ENCODE measurements around the gene SVBP.
A peak's percentile ranks its signal among the peaks of the same experiment; 100 is the strongest.

- TF ChIP-seq POLR2A (IDR thresholded peaks at IDR 0.05; ENCODE audit: low read depth, low read length) (peak; percentile 89), CTCF (IDR thresholded peaks at IDR 0.05; ENCODE audit: extremely low read depth in 1 of 2, insufficient read depth in 1 of 2, low read depth in 1 of 2, low read length in 2 of 2) (no peak)
Measured at GRCh38 chr1:42816585-42817439, at the start of gene SVBP, which contains the start of gene ERMAP.
